Activated naive CD4-positive, alpha-beta T cell treated with anti-CD3 and anti-CD28 coated beads, Interleukin-2, amount 50 U/mL, for 24 hours (primary cell): ENCODE data around the gene ITFG1.

Experiments
- H3K27ac Mint-ChIP-seq: one replicate; pipeline ENCODE4 v1.8.0; 2021; ENCODE audit warnings: mild to moderate bottlenecking, mixed read lengths
- H3K27me3 Mint-ChIP-seq: one replicate; pipeline ENCODE4 v1.8.0; 2021; ENCODE audit warnings: mixed read lengths
- H3K36me3 Mint-ChIP-seq: one replicate; pipeline ENCODE4 v1.8.0; 2021; ENCODE audit warnings: mixed read lengths
- H3K4me1 Mint-ChIP-seq: one replicate; pipeline ENCODE4 v1.8.0; 2021; ENCODE audit warnings: mixed read lengths
- H3K4me3 Mint-ChIP-seq: one replicate; pipeline ENCODE4 v1.8.0; 2021; ENCODE audit warnings: mild to moderate bottlenecking, mixed read lengths
- H3K9me3 Mint-ChIP-seq: one replicate; pipeline ENCODE4 v1.8.0; 2021; ENCODE audit warnings: mixed read lengths

The ITFG1 gene

GRCh38 chr16:47460711-47461597 is at the start of gene ITFG1, which contains the start of gene PHKB:
Gene ITFG1 (minus strand): TSS chr16:47461063. CDS start chr16:47461045, 18 bp downstream.
Gene PHKB (plus strand): TSS chr16:47461331. CDS start chr16:47461351, 20 bp downstream.
- H3K4me3 Mint-ChIP-seq, result peak within 1 kb of the TSS; percentile 90
- H3K4me1 Mint-ChIP-seq, result peaks cover 70% of the 10 kb centered on the region
- no peaks in the 10 kb centered on the region for H3K9me3 Mint-ChIP-seq
- H3K27ac Mint-ChIP-seq, result peak within 1 kb of the TSS; percentile 98
- H3K36me3 Mint-ChIP-seq, result peaks cover 6% of the 10 kb centered on the region
- no peaks in the 10 kb centered on the region for H3K27me3 Mint-ChIP-seq

GRCh38 chr16:47507701-47508100 is 46.8 kb upstream of the ITFG1 start:
- no peak overlapping the region for H3K27ac Mint-ChIP-seq
- no peak overlapping the region for H3K4me3 Mint-ChIP-seq
- H3K9me3 Mint-ChIP-seq, result no peaks in the 10 kb centered on the region
- no peaks in the 10 kb centered on the region for H3K27me3 Mint-ChIP-seq
- peaks cover 10% of the 10 kb centered on the region for H3K4me1 Mint-ChIP-seq
- peaks cover 27% of the 10 kb centered on the region for H3K36me3 Mint-ChIP-seq

GRCh38 chr16:47506800-47507199 is 45.9 kb upstream of the ITFG1 start:
- Mint-ChIP-seq H3K4me1 (peaks cover 10% of the 10 kb centered on the region), H3K36me3 (peaks cover 23% of the 10 kb centered on the region), H3K27ac (no peak overlapping the region), H3K9me3 (no peaks in the 10 kb centered on the region), H3K27me3 (no peaks in the 10 kb centered on the region), H3K4me3 (no peak overlapping the region)

DNA sequence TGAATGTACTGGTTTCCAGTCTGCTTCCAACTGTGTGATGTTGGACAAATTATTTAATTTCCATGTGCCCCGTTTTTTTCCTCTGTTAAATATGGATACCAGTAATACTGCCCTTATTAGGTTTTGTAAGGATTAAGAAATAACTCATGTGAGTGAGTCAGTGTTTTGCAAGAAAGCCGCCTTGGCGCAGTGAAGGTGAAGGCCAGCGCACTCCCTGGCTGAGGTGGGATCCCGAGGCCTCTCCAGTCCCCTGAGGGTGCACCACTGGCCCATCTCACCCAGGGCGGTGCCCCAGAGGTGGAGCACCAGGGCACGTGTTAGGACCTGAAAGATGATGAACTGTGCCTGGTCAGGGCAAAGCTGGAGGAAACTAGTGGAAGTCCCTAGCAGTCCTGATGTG is 43.7 kb upstream of the ITFG1 start:
- H3K27ac Mint-ChIP-seq, result no peak overlapping the region
- H3K9me3 Mint-ChIP-seq, result no peaks in the 10 kb centered on the region
- H3K4me3 Mint-ChIP-seq, result no peak overlapping the region
- peaks cover 10% of the 10 kb centered on the region for H3K4me1 Mint-ChIP-seq
- H3K27me3 Mint-ChIP-seq, result no peaks in the 10 kb centered on the region
- H3K36me3 Mint-ChIP-seq, result peaks cover 32% of the 10 kb centered on the region

DNA sequence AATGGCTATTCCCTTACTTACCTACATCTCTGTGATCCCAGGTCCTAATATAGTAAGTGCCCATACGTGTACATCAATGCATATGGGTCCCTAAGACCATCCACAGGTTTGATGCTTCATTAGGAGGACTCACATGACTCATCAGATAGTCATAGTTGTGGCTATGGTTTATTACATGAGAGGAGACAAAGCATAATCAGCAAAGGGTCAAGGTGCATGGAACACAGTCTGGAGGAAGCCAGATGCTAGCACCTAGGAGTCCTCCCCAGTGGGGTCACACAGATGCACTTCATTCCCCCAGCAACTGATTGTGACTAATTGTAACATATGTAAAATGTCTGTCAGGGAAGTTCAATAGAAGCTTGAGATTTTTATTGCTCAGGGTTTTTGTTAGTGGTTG is 43.1 kb upstream of the ITFG1 start:
- Mint-ChIP-seq H3K27me3 (no peaks in the 10 kb centered on the region), H3K4me1 (peaks cover 10% of the 10 kb centered on the region), H3K4me3 (no peak overlapping the region), H3K27ac (no peak overlapping the region), H3K9me3 (no peaks in the 10 kb centered on the region), H3K36me3 (peaks cover 34% of the 10 kb centered on the region)

GRCh38 chr16:47499700-47500264 is 38.9 kb upstream of the ITFG1 start:
- Mint-ChIP-seq H3K9me3 (no peaks in the 10 kb centered on the region), H3K4me1 (peaks cover 16% of the 10 kb centered on the region), H3K4me3 (no peak overlapping the region), H3K36me3 (peaks cover 40% of the 10 kb centered on the region), H3K27me3 (no peaks in the 10 kb centered on the region), H3K27ac (no peak overlapping the region)

DNA sequence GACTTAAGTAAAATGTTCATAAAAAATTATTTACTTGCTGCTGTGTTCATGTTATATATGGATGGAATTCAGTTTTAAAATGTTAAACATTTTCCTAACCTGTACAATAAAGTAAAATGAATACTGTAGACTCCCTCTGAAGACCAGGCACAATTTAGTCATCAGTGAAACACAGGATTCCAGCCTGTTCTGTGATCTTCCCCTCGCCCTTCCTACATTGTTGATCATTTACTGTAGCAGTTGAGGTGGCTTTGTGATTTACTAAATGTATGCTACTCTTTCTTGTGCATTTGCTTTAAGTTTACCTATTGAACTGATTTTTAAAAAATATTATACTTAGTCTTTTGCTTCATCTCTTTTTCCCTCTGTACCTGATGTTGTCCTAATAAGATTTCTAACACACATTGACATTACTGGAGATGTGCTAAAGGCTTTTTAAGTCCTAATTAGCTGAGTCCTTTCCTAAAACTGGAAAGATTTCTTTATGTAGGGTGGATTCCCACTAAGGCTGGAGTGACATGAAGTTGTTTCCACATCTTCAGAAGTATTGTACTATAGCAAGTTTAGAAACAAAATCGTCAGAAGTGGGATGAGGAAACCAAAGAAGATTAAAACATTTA is 38.3 kb upstream of the ITFG1 start:
- Mint-ChIP-seq H3K27me3 (no peaks in the 10 kb centered on the region), H3K4me3 (no peak overlapping the region), H3K27ac (no peak overlapping the region), H3K36me3 (peaks cover 37% of the 10 kb centered on the region), H3K4me1 (peaks cover 22% of the 10 kb centered on the region), H3K9me3 (no peaks in the 10 kb centered on the region)

GRCh38 chr16:47493381-47494337 is 32.8 kb upstream of the ITFG1 start:
- no peaks in the 10 kb centered on the region for H3K9me3 Mint-ChIP-seq
- H3K4me1 Mint-ChIP-seq, result peaks cover 62% of the 10 kb centered on the region
- H3K27ac Mint-ChIP-seq, result peak overlapping the region; percentile 55
- H3K36me3 Mint-ChIP-seq, result peaks cover 27% of the 10 kb centered on the region
- no peaks in the 10 kb centered on the region for H3K27me3 Mint-ChIP-seq
- H3K4me3 Mint-ChIP-seq, result peak overlapping the region; percentile 7

- Mint-ChIP-seq H3K36me3 (peaks cover 32% of the 10 kb centered on the region), H3K27me3 (no peaks in the 10 kb centered on the region), H3K9me3 (no peaks in the 10 kb centered on the region), H3K4me1 (peaks cover 62% of the 10 kb centered on the region), H3K27ac (peak overlapping the region; percentile 73), H3K4me3 (peak overlapping the region; percentile 82)
Measured at GRCh38 chr16:47492428-47493377, 31.8 kb upstream of the ITFG1 start.

DNA sequence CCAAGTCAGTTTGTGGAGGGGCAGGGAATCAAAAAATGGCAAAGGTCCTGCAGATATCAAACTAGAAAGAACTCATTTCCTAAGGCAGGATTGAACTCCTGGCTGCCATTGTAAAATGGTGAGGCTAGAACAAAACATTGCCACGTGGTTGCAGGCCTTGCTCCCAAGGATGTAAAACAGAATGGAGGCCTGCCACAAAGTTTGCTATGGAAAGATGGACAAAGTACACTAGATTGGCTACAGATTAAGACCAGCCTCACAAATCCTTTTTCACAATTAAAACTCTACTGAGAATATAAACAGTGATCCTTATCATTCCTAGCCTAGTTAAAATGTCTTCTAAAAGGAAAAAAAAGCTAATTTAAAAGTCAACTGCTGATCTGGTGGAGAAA is 31.2 kb upstream of the ITFG1 start:
- H3K4me1 Mint-ChIP-seq, result peaks cover 62% of the 10 kb centered on the region
- H3K36me3 Mint-ChIP-seq, result peaks cover 30% of the 10 kb centered on the region
- H3K4me3 Mint-ChIP-seq, result no peak overlapping the region
- H3K9me3 Mint-ChIP-seq, result no peaks in the 10 kb centered on the region
- peak overlapping the region; percentile 68 for H3K27ac Mint-ChIP-seq
- H3K27me3 Mint-ChIP-seq, result no peaks in the 10 kb centered on the region

GRCh38 chr16:47490471-47490870 is 29.6 kb upstream of the ITFG1 start:
- Mint-ChIP-seq H3K4me3 (no peak overlapping the region), H3K9me3 (no peaks in the 10 kb centered on the region), H3K4me1 (peaks cover 52% of the 10 kb centered on the region), H3K36me3 (peaks cover 35% of the 10 kb centered on the region), H3K27me3 (no peaks in the 10 kb centered on the region), H3K27ac (no peak overlapping the region)

DNA sequence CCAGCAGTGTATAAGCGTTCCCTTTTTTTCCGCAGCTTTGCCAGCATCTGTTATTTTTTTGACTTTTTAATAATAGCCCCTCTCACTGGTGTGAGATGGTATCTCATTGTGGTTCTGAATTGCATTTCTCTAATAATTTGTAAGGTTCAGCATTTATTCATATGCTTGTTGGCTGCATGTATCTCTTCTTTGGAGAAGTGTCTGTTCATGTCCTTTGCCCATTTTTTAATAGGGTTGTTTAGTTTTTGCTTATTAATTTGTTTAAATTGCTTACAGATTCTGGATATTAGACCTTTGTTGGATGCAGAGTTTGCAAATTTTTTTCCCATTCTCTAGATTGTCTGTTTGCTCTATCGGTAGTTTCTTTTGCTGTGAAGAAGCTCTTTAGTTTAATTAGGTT is 27.2 kb upstream of the ITFG1 start:
- Mint-ChIP-seq H3K27me3 (no peaks in the 10 kb centered on the region), H3K4me3 (no peak overlapping the region), H3K9me3 (no peaks in the 10 kb centered on the region), H3K4me1 (peaks cover 56% of the 10 kb centered on the region), H3K27ac (no peak overlapping the region), H3K36me3 (peaks cover 39% of the 10 kb centered on the region)

DNA sequence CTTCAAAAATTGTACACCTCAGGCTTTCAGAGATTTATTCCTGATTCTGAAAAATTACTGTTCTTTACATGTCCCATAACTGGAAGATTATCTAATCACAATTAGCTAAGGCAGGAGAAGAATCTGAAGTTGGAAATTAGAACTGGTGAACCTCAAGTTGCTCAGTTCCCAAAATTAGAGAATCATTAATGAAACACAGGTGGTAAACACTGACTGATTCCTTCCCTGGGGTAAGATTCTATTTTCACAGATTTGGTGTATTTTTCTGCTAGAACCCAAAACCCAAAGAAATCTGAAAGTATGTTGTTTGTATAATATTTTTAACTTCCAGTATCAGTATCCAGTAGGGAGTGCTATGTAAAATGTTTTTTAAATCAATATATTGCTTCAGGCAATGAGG is 26.0 kb upstream of the ITFG1 start:
- no peak overlapping the region for H3K4me3 Mint-ChIP-seq
- H3K4me1 Mint-ChIP-seq, result peaks cover 46% of the 10 kb centered on the region
- H3K27me3 Mint-ChIP-seq, result no peaks in the 10 kb centered on the region
- H3K36me3 Mint-ChIP-seq, result peaks cover 39% of the 10 kb centered on the region
- no peaks in the 10 kb centered on the region for H3K9me3 Mint-ChIP-seq
- no peak overlapping the region for H3K27ac Mint-ChIP-seq

DNA sequence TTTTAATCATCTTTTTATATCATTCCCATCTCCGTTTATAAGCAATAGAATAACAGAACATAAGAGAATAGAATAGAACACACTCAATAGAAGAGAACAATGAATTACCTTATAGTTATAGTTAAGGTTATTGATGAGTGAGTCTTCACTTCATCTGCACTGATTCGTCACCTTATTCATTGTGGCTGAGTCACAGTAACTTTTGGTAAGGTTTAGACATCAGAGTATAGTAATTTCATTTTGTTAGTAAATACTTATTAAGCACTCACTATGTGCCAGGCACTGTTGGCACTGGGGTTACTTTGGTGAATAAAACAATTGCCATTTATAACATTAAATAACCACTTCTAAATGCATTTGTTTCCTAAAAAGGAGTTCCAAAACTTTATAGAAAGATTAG is 22.8 kb upstream of the ITFG1 start:
- Mint-ChIP-seq H3K9me3 (no peaks in the 10 kb centered on the region), H3K36me3 (peaks cover 33% of the 10 kb centered on the region), H3K27ac (no peak overlapping the region), H3K4me3 (no peak overlapping the region), H3K4me1 (peaks cover 53% of the 10 kb centered on the region), H3K27me3 (no peaks in the 10 kb centered on the region)
